Activated naive CD4-positive, alpha-beta T cell treated with anti-CD3 and anti-CD28 coated beads, Interleukin-2, amount 10 ng/mL, durations not matched to agents 7 days and 5 days (primary cell): ENCODE results near the gene GPR180.

Experiments
- CTCF ChIA-PET: fragments of 350-600 bp; sonication (Branson Sonifier 250); formaldehyde crosslinking; loops from one replicate; lab custom pipeline; 2021; ENCODE audit warnings: antibody characterized with exemption; lab: Charles Lee
- DNase-seq: peaks from one replicate; pipeline ENCODE4 v3.0.0-alpha.2; 2020
- H3K27ac Mint-ChIP-seq: one replicate; pipeline ENCODE4 v1.8.0; 2021; ENCODE audit warnings: mild to moderate bottlenecking, moderate library complexity, mixed read lengths
- H3K27me3 Mint-ChIP-seq: one replicate; pipeline ENCODE4 v1.8.0; 2021; ENCODE audit warnings: mild to moderate bottlenecking, mixed read lengths
- H3K36me3 Mint-ChIP-seq: one replicate; pipeline ENCODE4 v1.8.0; 2021; ENCODE audit warnings: mixed read lengths
- H3K4me1 Mint-ChIP-seq: one replicate; pipeline ENCODE4 v1.8.0; 2021; ENCODE audit warnings: mixed read lengths
- H3K4me3 Mint-ChIP-seq: one replicate; pipeline ENCODE4 v1.8.0; 2021; ENCODE audit warnings: mild to moderate bottlenecking, moderate library complexity, mixed read lengths
- H3K9me3 Mint-ChIP-seq: one replicate; pipeline ENCODE4 v1.8.0; 2021; ENCODE audit warnings: mixed read lengths

GPR180 gene

DNA sequence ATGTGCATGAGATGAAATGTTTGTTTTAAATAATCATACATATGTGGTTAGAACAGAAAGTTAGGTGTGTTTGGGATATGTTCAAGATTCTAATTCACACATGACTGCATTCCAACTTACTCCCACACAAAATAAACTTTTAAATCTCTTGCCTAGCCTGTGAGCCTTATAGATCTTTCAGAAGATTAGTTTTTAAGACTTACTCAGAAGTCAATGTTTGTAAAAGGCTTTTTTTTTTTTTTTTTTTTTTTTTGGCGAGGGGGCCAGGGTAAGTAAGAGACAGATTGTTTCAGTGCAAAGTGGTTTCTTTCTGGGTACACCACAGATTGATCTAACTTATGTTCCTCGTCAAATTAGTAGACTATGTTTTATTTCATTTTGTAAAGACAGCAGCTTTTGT, 39.1 kb downstream of the GPR180 start:
- no peak for DNase-seq
- no peaks in the 10 kb centered on the region for H3K36me3 Mint-ChIP-seq
- CTCF ChIA-PET, result interaction anchor here (0.9 kb wide), 1 partner anchor 52 kb away, joined by 3 read pairs; no protein-coding TSS in a partner anchor
- H3K4me3 Mint-ChIP-seq, result no peak overlapping the region
- no peaks in the 10 kb centered on the region for H3K27me3 Mint-ChIP-seq
- H3K9me3 Mint-ChIP-seq, result peaks cover 2% of the 10 kb centered on the region
- H3K27ac Mint-ChIP-seq, result no peak overlapping the region
- H3K4me1 Mint-ChIP-seq, result no peaks in the 10 kb centered on the region

- H3K4me1 Mint-ChIP-seq, result no peaks in the 10 kb centered on the region
- CTCF ChIA-PET, result no interaction called here
- no peaks in the 10 kb centered on the region for H3K36me3 Mint-ChIP-seq
- DNase-seq, result no peak
- H3K27me3 Mint-ChIP-seq, result no peaks in the 10 kb centered on the region
- H3K4me3 Mint-ChIP-seq, result no peak overlapping the region
- H3K9me3 Mint-ChIP-seq, result peaks cover 2% of the 10 kb centered on the region
- no peak overlapping the region for H3K27ac Mint-ChIP-seq
Measured at GRCh38 chr13:94641409-94641941, 39.8 kb downstream of the GPR180 start.

- DNase-seq, result no peak
- Mint-ChIP-seq H3K4me3 (no peak overlapping the region), H3K4me1 (no peaks in the 10 kb centered on the region), H3K9me3 (no peaks in the 10 kb centered on the region), H3K27me3 (no peaks in the 10 kb centered on the region), H3K27ac (no peak overlapping the region), H3K36me3 (no peaks in the 10 kb centered on the region)
- CTCF ChIA-PET, result no interaction called here
Measured at GRCh38 chr13:94646904-94647303, 45.2 kb downstream of the GPR180 start.

GRCh38 chr13:94656176-94656575, 54.5 kb downstream of the GPR180 start:
- no peaks in the 10 kb centered on the region for H3K36me3 Mint-ChIP-seq
- no peak overlapping the region for H3K27ac Mint-ChIP-seq
- peaks cover 2% of the 10 kb centered on the region for H3K4me1 Mint-ChIP-seq
- CTCF ChIA-PET, result no interaction called here
- H3K9me3 Mint-ChIP-seq, result no peaks in the 10 kb centered on the region
- DNase-seq, result no peak
- H3K4me3 Mint-ChIP-seq, result no peak overlapping the region
- peaks cover 4% of the 10 kb centered on the region for H3K27me3 Mint-ChIP-seq

DNA sequence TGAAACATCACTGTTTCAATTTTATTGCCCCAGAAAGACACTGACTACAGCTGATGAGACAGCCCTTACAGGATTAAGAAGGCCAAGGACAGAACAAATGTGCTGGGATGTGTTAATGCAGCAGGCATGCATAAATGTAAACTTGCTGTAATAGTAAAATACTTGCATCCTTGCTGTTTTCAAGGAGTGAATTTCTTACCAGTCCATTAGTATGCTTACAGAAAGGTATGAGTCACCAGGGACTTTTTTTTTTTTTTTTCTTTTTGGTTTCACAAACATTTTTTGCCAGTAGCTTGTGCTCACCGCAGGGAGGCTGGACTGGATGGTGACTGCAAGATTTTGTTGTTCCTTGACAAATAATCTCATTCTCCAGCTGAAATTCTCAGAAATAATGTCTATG, 55.1 kb downstream of the GPR180 start:
- H3K4me1 Mint-ChIP-seq, result peaks cover 2% of the 10 kb centered on the region
- peaks cover 7% of the 10 kb centered on the region for H3K27me3 Mint-ChIP-seq
- no peak for DNase-seq
- H3K36me3 Mint-ChIP-seq, result no peaks in the 10 kb centered on the region
- H3K9me3 Mint-ChIP-seq, result no peaks in the 10 kb centered on the region
- no peak overlapping the region for H3K4me3 Mint-ChIP-seq
- no peak overlapping the region for H3K27ac Mint-ChIP-seq
- CTCF ChIA-PET, result interaction anchor here (0.9 to 1.0 kb wide), 2 partner anchors 15 to 39 kb away, joined by 3 read pairs; no protein-coding TSS in a partner anchor

- H3K4me1 Mint-ChIP-seq, result peaks cover 2% of the 10 kb centered on the region
- H3K27me3 Mint-ChIP-seq, result peaks cover 8% of the 10 kb centered on the region
- CTCF ChIA-PET, result interaction anchor here (0.9 to 1.0 kb wide), 2 partner anchors 15 to 39 kb away, joined by 3 read pairs; no protein-coding TSS in a partner anchor
- H3K27ac Mint-ChIP-seq, result no peak overlapping the region
- H3K36me3 Mint-ChIP-seq, result no peaks in the 10 kb centered on the region
- H3K9me3 Mint-ChIP-seq, result no peaks in the 10 kb centered on the region
- DNase-seq, result no peak
- H3K4me3 Mint-ChIP-seq, result no peak overlapping the region
Measured at GRCh38 chr13:94657167-94657566, 55.5 kb downstream of the GPR180 start.

GRCh38 chr13:94658926-94659597, 57.4 kb downstream of the GPR180 start:
- no peak overlapping the region for H3K4me3 Mint-ChIP-seq
- no peaks in the 10 kb centered on the region for H3K36me3 Mint-ChIP-seq
- no peak for DNase-seq
- no peak overlapping the region for H3K27ac Mint-ChIP-seq
- peaks cover 4% of the 10 kb centered on the region for H3K4me1 Mint-ChIP-seq
- H3K27me3 Mint-ChIP-seq, result peaks cover 15% of the 10 kb centered on the region
- CTCF ChIA-PET, result interaction anchor here (1.0 to 2.9 kb wide), 5 partner anchors 9 to 225 kb away, joined by 3 to 13 read pairs (median 3); no protein-coding TSS in a partner anchor
- no peaks in the 10 kb centered on the region for H3K9me3 Mint-ChIP-seq

DNA sequence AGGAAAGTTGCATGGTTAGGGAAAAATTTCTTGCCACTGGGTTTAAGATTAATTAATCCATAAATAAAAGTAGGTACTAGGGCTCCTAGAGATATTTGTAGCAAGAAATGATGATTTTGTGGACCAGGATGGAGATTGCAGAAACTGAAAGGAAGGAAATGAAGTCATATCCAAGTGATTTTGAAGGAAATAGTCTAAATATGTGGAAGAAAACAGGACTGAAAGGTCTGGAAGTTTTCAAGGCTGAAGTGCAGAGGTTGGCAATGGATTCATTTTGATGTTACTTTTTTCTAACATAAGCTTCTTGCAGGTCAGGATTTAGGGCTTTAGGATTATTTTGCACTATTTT, 57.9 kb downstream of the GPR180 start:
- no peak overlapping the region for H3K4me3 Mint-ChIP-seq
- DNase-seq, result no peak
- H3K9me3 Mint-ChIP-seq, result no peaks in the 10 kb centered on the region
- peaks cover 15% of the 10 kb centered on the region for H3K27me3 Mint-ChIP-seq
- peaks cover 4% of the 10 kb centered on the region for H3K4me1 Mint-ChIP-seq
- CTCF ChIA-PET, result interaction anchor here (1.3 to 2.9 kb wide), 3 partner anchors 8 to 42 kb away, joined by 3 to 13 read pairs (median 4); no protein-coding TSS in a partner anchor
- H3K27ac Mint-ChIP-seq, result no peak overlapping the region
- no peaks in the 10 kb centered on the region for H3K36me3 Mint-ChIP-seq

GRCh38 chr13:94660695-94661326, 59.2 kb downstream of the GPR180 start:
- no peak overlapping the region for H3K27ac Mint-ChIP-seq

DNA sequence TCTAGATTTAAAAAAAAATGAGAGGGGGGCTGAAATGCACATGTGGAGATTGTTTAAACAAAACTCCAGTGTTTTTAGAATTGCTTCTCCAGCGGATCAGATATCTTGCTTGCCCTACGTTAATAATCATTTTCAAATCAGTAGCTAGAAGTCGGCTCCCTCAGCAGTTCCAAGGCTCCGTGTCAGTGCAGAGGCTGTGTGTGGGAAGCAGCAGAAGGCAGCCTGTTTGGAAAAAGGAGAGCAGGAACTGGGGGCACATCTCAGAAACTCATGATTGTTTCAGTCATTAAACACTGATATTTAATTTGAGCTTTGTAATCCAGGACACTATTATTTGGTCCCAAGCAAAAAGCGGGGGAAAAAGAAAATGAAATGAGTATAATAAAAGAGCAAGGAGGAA, 59.7 kb downstream of the GPR180 start:
- CTCF ChIA-PET, result interaction anchor here (0.9 to 2.9 kb wide), 5 partner anchors 10 to 743 kb away, joined by 3 to 13 read pairs (median 4); no protein-coding TSS in a partner anchor
- peaks cover 4% of the 10 kb centered on the region for H3K4me1 Mint-ChIP-seq
- no peak overlapping the region for H3K4me3 Mint-ChIP-seq
- no peaks in the 10 kb centered on the region for H3K9me3 Mint-ChIP-seq
- no peak overlapping the region for H3K27ac Mint-ChIP-seq
- no peak for DNase-seq
- no peaks in the 10 kb centered on the region for H3K36me3 Mint-ChIP-seq
- H3K27me3 Mint-ChIP-seq, result peaks cover 15% of the 10 kb centered on the region

More at GRCh38 chr13:94660695-94661326, 59.2 kb downstream of the GPR180 start:
- Mint-ChIP-seq H3K27me3 (peaks cover 15% of the 10 kb centered on the region), H3K36me3 (no peaks in the 10 kb centered on the region), H3K4me1 (peaks cover 4% of the 10 kb centered on the region), H3K9me3 (no peaks in the 10 kb centered on the region), H3K4me3 (no peak overlapping the region)
- DNase-seq, result no peak
- CTCF ChIA-PET, result interaction anchor here (0.9 to 2.9 kb wide), 5 partner anchors 11 to 744 kb away, joined by 3 to 13 read pairs (median 4); no protein-coding TSS in a partner anchor

DNA sequence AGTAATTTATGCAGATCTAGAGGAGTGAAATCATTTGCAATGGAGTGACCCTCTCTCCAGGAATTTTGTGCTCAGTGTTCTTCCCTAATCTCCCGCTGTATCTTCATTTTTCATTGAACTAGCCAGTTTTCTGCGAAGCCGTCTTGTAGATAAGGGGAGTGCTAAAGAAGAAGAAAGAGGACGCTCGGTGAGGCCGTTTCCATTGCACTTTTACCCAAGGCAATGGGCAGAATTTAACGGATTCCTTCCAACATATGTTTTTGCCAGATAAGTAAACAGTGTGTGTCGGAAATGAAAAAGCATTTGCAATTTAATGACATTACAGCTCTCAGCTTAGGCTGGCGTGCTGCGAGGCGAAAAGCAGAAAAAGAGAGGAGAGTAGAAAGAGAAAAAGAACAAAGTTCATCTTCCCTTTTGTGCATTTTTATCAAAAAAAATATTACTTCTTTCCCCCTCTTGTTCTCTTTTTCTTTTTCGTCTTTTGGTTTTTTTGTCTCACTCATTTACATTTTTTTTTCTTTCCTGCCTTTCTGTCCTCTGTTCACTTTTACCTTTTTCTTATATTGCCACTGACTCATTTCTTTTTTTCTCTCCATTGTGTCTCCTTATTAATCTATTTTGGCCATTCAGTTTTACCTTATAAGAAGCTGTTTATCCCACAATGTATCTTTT, 60.8 kb downstream of the GPR180 start:
- Mint-ChIP-seq H3K27ac (no peak overlapping the region), H3K27me3 (peaks cover 15% of the 10 kb centered on the region), H3K4me1 (peaks cover 4% of the 10 kb centered on the region), H3K36me3 (no peaks in the 10 kb centered on the region), H3K9me3 (no peaks in the 10 kb centered on the region), H3K4me3 (no peak overlapping the region)
- no peak for DNase-seq
- CTCF ChIA-PET, result interaction anchor here (1.3 kb wide), 1 partner anchor 9 kb away, joined by 4 read pairs; no protein-coding TSS in a partner anchor

DNA sequence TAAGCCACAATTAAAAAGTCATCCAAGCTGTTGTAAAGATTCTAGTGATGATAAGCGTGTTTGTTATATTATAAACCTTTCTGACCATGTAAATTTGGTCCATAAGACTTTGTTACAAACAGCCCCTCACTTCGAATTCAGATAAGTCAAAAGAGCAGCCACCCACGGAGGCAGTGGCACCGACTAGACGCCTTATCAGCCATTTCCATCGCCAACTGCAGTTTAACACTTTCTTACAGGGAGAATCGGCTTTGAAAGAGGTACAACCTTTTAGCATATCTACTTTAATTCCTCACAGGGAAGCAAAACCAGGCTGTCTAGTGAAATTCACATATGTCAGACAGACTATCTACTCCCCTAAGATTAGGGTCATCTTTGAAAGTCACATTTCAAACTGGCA, 63.2 kb downstream of the GPR180 start:
- CTCF ChIA-PET, result no interaction called here
- DNase-seq, result no peak
- H3K27ac Mint-ChIP-seq, result no peak overlapping the region
- H3K27me3 Mint-ChIP-seq, result peaks cover 10% of the 10 kb centered on the region
- peaks cover 5% of the 10 kb centered on the region for H3K4me1 Mint-ChIP-seq
- no peaks in the 10 kb centered on the region for H3K9me3 Mint-ChIP-seq
- H3K4me3 Mint-ChIP-seq, result no peak overlapping the region
- H3K36me3 Mint-ChIP-seq, result no peaks in the 10 kb centered on the region

- no peaks in the 10 kb centered on the region for H3K36me3 Mint-ChIP-seq
- no peak overlapping the region for H3K4me3 Mint-ChIP-seq
- no peak for DNase-seq
- peaks cover 5% of the 10 kb centered on the region for H3K4me1 Mint-ChIP-seq
- no peak overlapping the region for H3K27ac Mint-ChIP-seq
- no peaks in the 10 kb centered on the region for H3K9me3 Mint-ChIP-seq
- peaks cover 10% of the 10 kb centered on the region for H3K27me3 Mint-ChIP-seq
- CTCF ChIA-PET, result interaction anchor here (1.2 kb wide), 1 partner anchor 9 kb away, joined by 4 read pairs; no protein-coding TSS in a partner anchor
Measured at GRCh38 chr13:94666065-94666464, 64.4 kb downstream of the GPR180 start.

- CTCF ChIA-PET, result no interaction called here
- DNase-seq, result no peak
- H3K27me3 Mint-ChIP-seq, result peaks cover 6% of the 10 kb centered on the region
- H3K9me3 Mint-ChIP-seq, result no peaks in the 10 kb centered on the region
- H3K27ac Mint-ChIP-seq, result no peak overlapping the region
- H3K4me3 Mint-ChIP-seq, result no peak overlapping the region
- peaks cover 5% of the 10 kb centered on the region for H3K4me1 Mint-ChIP-seq
- H3K36me3 Mint-ChIP-seq, result no peaks in the 10 kb centered on the region
Measured at GRCh38 chr13:94667190-94667589, 65.5 kb downstream of the GPR180 start.
